ENCODE measurements around the gene BEST4.

Gene BEST4

DNA sequence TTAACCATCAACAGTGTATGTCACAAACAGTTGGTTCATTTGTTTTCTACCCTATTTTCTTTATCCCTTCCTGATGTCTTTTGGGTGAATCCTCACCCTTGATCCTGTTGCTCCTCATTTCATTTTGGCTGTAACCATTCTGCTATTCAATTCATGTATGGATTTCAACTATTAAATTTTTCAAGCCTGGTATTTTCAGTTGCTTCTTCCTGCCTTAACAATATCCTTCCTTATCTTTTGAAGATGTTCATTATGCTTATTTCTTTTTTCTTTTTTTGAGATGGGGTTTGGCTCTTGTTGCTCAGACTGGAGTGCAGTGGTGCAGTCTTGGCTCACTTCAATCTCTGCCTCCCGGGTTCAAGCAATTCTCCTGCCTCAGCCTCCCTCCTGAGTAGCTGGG lies 54.2 kb downstream of the BEST4 start:
- H3K27ac Mint-ChIP-seq (ENCODE audit: low read depth): no peak overlapping the region
- H3K27me3 Mint-ChIP-seq: no peaks in the 10 kb centered on the region
- H3K4me1 Mint-ChIP-seq: peaks cover 14% of the 10 kb centered on the region
- H3K4me3 Mint-ChIP-seq: no peak overlapping the region
- DNase-seq (ENCODE audit: low spot score in 2 of 2) (no peak), ATAC-seq (replicated peaks; ENCODE audit: extremely low read depth, poor library complexity, severe bottlenecking) (no peak)
- peaks cover 10% of the 10 kb centered on the region for H3K36me3 Mint-ChIP-seq (ENCODE audit: insufficient read depth)
- no peaks in the 10 kb centered on the region for H3K9me3 Mint-ChIP-seq
